Mucosa of stomach (tissue), 1 donor: ENCODE data around the gene RAB7A.

Experiments
- H3K27me3 ChIP-seq: one replicate; pipeline ENCODE4 v1.7.0; 2013; ENCODE audit warnings: mild to moderate bottlenecking, low read length; ENCODE audit not compliant: control insufficient read depth, insufficient read depth
- H3K36me3 ChIP-seq: one replicate; pipeline ENCODE4 v1.7.0; 2013; ENCODE audit warnings: low read length; ENCODE audit not compliant: control insufficient read depth, insufficient read depth
- H3K4me1 ChIP-seq: one replicate; pipeline ENCODE4 v1.7.0; 2013; ENCODE audit warnings: mild to moderate bottlenecking, low read length; ENCODE audit not compliant: control insufficient read depth, insufficient read depth
- H3K4me3 ChIP-seq: one replicate; pipeline ENCODE4 v1.7.0; 2013; ENCODE audit warnings: low read length
- H3K9ac ChIP-seq: one replicate; pipeline ENCODE4 v1.7.0; 2013; ENCODE audit warnings: mild to moderate bottlenecking, low read length, moderate library complexity
- H3K9me3 ChIP-seq: one replicate; pipeline ENCODE4 v1.7.0; 2013; ENCODE audit warnings: mild to moderate bottlenecking, low read length, moderate library complexity; ENCODE audit not compliant: control insufficient read depth
- donor health status: Pancreatic carcinoma.

Gene RAB7A

DNA sequence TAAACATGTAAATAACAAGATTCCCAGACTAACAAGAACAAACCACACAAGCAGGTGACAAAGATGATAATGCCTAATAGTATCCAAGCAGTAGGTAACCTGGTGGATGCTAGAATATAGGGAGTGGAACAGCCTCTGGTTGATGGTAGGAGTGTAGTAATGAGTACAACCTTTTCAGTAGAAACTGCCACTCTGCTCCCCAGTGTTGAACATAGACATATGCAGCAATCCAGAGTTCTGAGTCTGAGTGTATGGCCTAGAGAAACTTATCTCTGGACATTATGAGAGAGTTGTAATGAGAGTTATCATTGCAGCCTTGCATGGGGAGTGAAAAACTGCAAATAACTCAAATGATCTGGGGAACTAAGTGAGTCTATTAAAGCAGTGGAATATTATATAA lies 77.3 kb downstream of the RAB7A start:
- Histone ChIP-seq H3K4me3 (no peak overlapping the region), H3K27me3 (no peaks in the 10 kb centered on the region), H3K9me3 (no peaks in the 10 kb centered on the region), H3K36me3 (peaks cover 10% of the 10 kb centered on the region), H3K4me1 (peaks cover 20% of the 10 kb centered on the region), H3K9ac (no peak overlapping the region)

GRCh38 chr3:128804017-128804810 lies 78.2 kb downstream of the RAB7A start:
- no peak overlapping the region for H3K9ac ChIP-seq

GRCh38 chr3:128804811-128805155 lies 78.8 kb downstream of the RAB7A start:
- H3K9me3 ChIP-seq: no peaks in the 10 kb centered on the region
- H3K4me1 ChIP-seq: peaks cover 20% of the 10 kb centered on the region
- H3K36me3 ChIP-seq: peaks cover 7% of the 10 kb centered on the region
- H3K9ac ChIP-seq: no peak overlapping the region
- no peaks in the 10 kb centered on the region for H3K27me3 ChIP-seq
- no peak overlapping the region for H3K4me3 ChIP-seq

More at GRCh38 chr3:128804017-128804810, 78.2 kb downstream of the RAB7A start:
- peaks cover 20% of the 10 kb centered on the region for H3K4me1 ChIP-seq
- no peaks in the 10 kb centered on the region for H3K9me3 ChIP-seq
- H3K4me3 ChIP-seq: no peak overlapping the region
- H3K27me3 ChIP-seq: no peaks in the 10 kb centered on the region
- peaks cover 10% of the 10 kb centered on the region for H3K36me3 ChIP-seq

DNA sequence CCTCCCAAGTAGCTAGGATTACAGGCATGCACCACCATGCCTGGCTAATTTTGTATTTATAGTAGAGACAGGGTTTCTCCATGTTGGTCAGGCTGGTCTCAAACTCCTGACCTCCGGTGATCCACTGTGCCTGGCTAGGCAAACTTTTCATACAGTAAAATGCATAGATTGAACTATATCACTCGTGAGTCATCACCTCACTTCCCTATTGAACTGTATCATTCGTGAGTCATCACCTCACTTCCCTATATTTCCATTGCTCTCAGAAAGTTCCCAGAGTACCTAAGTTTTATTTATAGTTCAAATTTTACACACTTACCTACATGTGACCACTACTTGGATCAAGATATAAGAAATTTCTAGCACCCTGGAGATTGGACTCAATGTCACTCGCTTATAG lies 79.8 kb downstream of the RAB7A start:
- peaks cover 20% of the 10 kb centered on the region for H3K4me1 ChIP-seq
- H3K9ac ChIP-seq: no peak overlapping the region
- H3K27me3 ChIP-seq: no peaks in the 10 kb centered on the region
- no peak overlapping the region for H3K4me3 ChIP-seq
- no peaks in the 10 kb centered on the region for H3K9me3 ChIP-seq
- H3K36me3 ChIP-seq: peaks cover 6% of the 10 kb centered on the region

DNA sequence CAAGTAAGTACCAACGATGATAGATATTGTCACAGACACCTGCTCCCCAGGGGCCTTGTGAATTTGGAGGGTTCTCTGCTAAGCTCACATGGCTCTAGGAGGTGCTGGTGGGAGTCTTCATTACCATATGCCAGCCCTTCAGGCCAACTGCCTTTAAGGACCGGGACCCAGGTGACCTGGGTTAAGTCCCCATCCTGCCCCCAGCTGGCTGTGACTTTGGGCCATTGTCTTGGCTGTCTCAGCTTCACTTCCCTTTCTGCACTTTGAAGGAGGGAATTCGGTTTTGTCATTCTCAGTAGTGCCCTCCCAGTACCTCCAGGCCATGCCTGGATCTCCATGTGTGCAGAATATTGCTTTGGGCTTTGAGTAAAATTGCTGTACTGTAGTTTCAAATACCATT lies 80.6 kb downstream of the RAB7A start:
- Histone ChIP-seq H3K9ac (no peak overlapping the region), H3K36me3 (peaks cover 6% of the 10 kb centered on the region), H3K4me3 (no peak overlapping the region), H3K4me1 (peaks cover 20% of the 10 kb centered on the region), H3K27me3 (no peaks in the 10 kb centered on the region), H3K9me3 (no peaks in the 10 kb centered on the region)

GRCh38 chr3:128807186-128807830 lies 81.3 kb downstream of the RAB7A start:
- peaks cover 20% of the 10 kb centered on the region for H3K4me1 ChIP-seq
- H3K36me3 ChIP-seq: peaks cover 6% of the 10 kb centered on the region
- no peak overlapping the region for H3K9ac ChIP-seq

GRCh38 chr3:128808672-128809071 lies 82.7 kb downstream of the RAB7A start:
- Histone ChIP-seq H3K4me3 (no peak overlapping the region), H3K9me3 (no peaks in the 10 kb centered on the region), H3K4me1 (peaks cover 20% of the 10 kb centered on the region), H3K9ac (no peak overlapping the region), H3K27me3 (no peaks in the 10 kb centered on the region), H3K36me3 (peaks cover 6% of the 10 kb centered on the region)

More at GRCh38 chr3:128807186-128807830, 81.3 kb downstream of the RAB7A start:
- no peaks in the 10 kb centered on the region for H3K27me3 ChIP-seq
- no peak overlapping the region for H3K4me3 ChIP-seq
- H3K9me3 ChIP-seq: no peaks in the 10 kb centered on the region

DNA sequence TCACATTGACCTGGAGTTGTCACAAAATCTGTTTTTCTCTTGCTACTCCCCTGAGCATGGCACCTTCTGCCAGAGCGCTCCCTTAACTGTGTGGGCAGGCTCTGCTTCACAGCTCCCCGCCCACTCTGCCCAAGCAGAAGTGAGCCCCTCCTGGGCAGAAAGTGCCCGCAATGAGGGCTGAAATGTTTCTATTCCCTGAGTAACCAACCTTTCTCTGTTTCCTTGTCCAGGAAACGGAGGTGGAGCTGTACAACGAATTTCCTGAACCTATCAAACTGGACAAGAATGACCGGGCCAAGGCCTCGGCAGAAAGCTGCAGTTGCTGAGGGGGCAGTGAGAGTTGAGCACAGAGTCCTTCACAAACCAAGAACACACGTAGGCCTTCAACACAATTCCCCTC lies 87.1 kb downstream of the RAB7A start:
- no peak overlapping the region for H3K9ac ChIP-seq
- no peaks in the 10 kb centered on the region for H3K36me3 ChIP-seq
- no peaks in the 10 kb centered on the region for H3K4me1 ChIP-seq
- H3K9me3 ChIP-seq: no peaks in the 10 kb centered on the region
- no peak overlapping the region for H3K4me3 ChIP-seq
- no peaks in the 10 kb centered on the region for H3K27me3 ChIP-seq

DNA sequence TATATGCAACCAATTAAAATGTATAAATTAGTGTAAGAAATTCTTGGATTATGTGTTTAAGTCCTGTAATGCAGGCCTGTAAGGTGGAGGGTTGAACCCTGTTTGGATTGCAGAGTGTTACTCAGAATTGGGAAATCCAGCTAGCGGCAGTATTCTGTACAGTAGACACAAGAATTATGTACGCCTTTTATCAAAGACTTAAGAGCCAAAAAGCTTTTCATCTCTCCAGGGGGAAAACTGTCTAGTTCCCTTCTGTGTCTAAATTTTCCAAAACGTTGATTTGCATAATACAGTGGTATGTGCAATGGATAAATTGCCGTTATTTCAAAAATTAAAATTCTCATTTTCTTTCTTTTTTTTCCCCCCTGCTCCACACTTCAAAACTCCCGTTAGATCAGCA lies 88.1 kb downstream of the RAB7A start:
- H3K9ac ChIP-seq: no peak overlapping the region
- no peak overlapping the region for H3K4me3 ChIP-seq
- no peaks in the 10 kb centered on the region for H3K27me3 ChIP-seq
- H3K4me1 ChIP-seq: no peaks in the 10 kb centered on the region
- no peaks in the 10 kb centered on the region for H3K9me3 ChIP-seq
- H3K36me3 ChIP-seq: no peaks in the 10 kb centered on the region

GRCh38 chr3:128814519-128815317 lies 88.7 kb downstream of the RAB7A start:
- Histone ChIP-seq H3K36me3 (no peaks in the 10 kb centered on the region), H3K27me3 (no peaks in the 10 kb centered on the region), H3K4me1 (no peaks in the 10 kb centered on the region), H3K9me3 (no peaks in the 10 kb centered on the region), H3K9ac (no peak overlapping the region), H3K4me3 (no peak overlapping the region)

DNA sequence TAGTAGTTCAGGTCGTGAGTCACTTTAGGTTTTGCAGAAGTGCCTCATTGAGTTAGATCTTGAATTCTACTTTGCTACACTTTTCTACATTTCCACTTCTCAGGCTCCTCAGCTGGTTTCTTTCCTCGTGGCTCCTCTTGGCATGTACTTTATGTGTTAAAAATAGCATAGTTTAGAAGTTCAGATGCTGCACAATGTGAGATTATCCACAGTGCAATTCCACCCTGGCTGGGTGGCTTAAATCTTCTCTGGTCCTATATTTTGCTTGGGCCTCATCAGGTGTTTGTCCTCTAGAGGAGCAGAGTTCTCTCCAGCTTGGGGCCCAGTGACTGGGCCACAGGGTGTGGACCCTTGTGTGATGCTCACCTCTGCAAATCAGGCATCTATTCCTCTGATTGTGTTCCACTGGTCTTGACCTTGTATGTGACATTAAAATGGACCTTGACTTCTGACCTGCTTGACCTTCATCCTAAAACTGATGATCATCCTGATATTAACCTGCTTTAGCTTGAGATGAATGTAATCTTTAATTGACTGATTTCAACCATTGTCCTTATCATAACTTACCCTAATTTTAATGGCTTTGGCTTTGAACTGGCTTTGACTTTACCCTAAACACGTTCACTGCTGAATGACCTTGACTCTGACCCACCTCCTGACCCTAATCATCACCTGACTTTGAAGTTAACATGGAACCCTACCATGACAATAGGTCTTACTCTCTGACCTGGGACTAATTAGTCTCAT lies 89.5 kb downstream of the RAB7A start:
- Histone ChIP-seq H3K4me3 (no peak overlapping the region), H3K9ac (no peak overlapping the region), H3K4me1 (no peaks in the 10 kb centered on the region), H3K9me3 (no peaks in the 10 kb centered on the region), H3K36me3 (no peaks in the 10 kb centered on the region), H3K27me3 (no peaks in the 10 kb centered on the region)
